Measurements from ENCODE around the gene CTRB1.

- TF ChIP-seq CTCF (IDR thresholded peaks at IDR 0.05), result no peak
- no peak for TF ChIP-seq POLR2A (IDR thresholded peaks at IDR 0.05)
Observed at GRCh38 chr16:75236232-75236631, 17.4 kb downstream of the CTRB1 start.

Data from Peyer's patch (tissue), 4 donors.